HG03108 (cell line): ENCODE results near the gene CAMP.
"Not testable (repeated sequence)": the region's sequence is repeated elsewhere in the genome, so short reads cannot be mapped to it uniquely, and the experiment has no call there.

Experiments used
- ATAC-seq: cut with Tn5 transposase; IDR thresholded peaks from one replicate; pipeline ENCODE4 v1.9.1; 2021; ENCODE audit warnings: moderate library complexity; ENCODE audit not compliant: unreplicated experiment

Gene CAMP, protein sequence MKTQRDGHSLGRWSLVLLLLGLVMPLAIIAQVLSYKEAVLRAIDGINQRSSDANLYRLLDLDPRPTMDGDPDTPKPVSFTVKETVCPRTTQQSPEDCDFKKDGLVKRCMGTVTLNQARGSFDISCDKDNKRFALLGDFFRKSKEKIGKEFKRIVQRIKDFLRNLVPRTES

DNA sequence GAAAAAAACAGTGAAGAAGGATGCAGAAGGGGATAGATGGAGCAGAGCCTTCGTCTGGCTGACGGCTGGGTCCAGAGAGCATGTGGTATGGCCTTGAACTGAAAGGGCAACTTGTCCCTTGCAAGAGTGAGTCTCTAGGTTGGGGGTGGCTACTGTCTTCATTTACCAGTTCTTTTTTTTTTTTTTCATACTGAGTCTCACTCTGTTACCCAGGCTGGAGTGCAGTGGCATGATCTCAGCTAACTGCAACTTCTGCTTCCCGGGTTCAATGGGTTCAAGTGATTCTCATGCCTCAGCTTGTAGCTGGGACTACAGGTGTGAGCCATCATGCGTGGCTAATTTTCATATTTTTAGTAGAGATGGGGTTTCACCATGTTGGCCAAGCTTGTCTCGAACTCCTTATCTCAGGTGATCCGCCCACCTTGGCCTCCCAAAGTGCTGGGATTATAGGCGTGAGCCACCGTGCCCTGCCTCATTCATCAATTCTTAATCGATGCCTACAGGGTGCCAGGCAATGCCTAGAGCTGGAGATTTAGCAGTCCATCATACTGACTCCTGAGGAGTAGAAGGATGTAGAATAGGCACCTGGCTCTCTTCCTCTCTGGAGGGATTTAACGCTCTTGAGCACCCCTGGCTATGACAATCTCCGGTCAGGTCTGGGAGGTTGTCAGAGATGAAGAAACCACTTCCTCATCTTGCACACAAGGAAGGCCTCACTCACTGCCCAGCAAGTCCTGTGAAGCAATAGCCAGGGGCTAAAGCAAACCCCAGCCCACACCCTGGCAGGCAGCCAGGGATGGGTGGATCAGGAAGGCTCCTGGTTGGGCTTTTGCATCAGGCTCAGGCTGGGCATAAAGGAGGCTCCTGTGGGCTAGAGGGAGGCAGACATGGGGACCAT lies at the start of gene CAMP:
CAMP (plus strand) TSS at position 880 of the 898 bp plus-strand sequence; CDS start at position 897, 17 bp downstream.
- ATAC-seq, result peak; percentile 56

DNA sequence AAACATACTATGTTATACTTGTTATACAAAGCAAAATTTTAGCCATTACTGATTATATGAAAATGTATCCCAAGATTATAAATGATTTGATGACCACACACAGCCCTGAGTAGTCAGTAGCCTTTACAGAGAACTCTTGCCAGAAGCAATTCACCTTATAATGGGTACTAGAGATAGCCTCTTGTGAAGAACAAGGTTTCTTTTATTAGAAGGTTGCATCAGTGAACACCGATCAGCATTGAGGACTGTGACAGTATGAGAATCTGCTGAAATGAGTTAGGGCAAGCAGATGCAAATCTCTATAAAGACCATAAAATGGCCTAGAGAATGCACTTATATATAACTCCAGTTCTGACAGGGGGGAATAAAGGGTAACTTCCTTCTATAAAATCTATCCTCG lies 45.2 kb upstream of the CAMP start:
- no peak for ATAC-seq

DNA sequence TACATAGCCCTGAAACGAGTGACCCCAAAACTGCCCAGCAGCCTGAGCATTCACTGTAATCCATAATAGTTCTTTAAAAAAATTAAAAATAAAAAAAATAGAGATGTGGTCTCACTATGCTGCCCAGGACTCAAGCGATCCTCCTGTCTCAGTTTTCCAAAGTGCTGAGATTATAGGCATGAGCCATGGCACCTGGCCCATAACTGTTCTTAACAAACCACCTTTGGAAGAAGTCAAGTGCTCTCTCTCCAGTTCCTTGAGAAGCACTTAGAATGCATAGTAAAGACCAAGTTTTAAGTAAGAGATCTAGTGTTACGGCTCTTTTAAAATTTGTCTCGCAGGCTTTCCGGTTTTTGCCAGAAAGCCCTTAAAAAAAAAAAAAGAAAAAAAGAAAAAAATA lies 43.3 kb upstream of the CAMP start:
- no peak for ATAC-seq

DNA sequence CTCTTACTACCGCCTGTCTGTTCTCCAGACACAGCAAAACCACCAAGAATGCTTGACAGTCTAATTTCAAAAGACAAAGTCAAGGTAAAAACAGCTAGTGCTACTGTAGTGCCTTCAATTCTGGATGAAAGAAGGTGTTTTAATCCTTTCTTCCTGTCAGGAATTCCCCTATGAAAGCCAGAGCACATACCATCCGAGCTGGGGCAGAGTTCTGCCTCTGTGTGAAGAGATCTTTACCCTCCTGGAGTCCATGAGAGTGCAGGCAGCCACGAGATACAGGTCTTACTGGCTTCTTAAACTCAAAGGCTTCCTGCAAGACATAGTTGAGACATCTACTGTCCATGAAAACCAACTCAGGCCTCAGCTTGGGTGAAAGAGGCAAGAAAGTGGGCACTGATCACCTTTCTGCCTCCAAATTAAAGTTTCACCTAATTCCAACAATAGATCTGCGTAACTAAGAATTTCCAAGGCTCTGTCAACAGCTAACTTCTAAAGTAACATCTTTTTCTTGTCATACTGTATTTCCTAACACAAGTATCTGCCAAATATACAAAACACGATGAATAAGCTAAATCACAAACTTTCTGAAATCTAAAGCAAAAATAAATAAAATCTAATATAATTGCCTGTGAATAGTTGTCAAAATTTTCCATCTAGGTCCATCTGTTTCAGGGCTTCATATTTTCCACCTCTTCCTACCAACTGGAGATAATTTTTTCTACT lies 42.6 kb upstream of the CAMP start:
- ATAC-seq, result no peak

DNA sequence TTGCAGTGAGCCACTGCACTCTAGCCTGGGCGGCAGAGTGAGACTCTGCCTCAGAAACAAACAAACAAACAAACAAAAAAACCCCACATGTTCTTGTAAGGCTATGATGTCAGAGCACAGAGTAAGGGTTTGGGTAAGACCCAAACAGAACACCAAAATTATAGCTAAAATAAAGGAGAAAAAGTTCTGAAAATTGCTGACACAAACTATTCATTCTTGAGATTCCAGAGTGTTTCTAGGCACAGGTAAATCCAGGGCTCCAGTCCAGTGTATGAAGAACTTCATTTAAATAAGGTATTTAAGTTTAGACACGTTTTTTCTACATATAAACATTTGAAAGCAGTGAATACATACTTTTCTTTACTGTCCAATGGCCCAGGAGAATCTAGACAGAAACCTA lies 39.0 kb upstream of the CAMP start:
- no peak for ATAC-seq

DNA sequence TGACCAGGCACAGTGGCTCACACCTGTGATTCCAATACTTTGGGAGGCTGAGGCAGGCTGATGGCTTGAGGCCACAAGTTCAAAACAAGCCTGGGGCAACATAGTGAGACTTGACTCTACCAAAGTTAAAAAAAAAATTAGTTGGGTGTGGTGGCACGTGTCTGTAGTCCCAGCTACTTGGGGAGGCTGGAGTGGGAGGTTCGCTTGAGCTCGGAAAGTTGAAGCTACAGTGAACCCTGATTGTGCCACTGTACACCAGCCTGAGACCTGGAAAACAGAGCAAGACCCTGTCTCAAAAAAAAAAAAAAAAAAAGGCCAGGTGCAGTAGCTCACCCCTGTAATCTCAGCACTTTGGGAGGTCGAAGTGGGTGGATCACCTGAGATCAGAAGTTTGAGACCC lies 38.2 kb upstream of the CAMP start:
- no peak for ATAC-seq

DNA sequence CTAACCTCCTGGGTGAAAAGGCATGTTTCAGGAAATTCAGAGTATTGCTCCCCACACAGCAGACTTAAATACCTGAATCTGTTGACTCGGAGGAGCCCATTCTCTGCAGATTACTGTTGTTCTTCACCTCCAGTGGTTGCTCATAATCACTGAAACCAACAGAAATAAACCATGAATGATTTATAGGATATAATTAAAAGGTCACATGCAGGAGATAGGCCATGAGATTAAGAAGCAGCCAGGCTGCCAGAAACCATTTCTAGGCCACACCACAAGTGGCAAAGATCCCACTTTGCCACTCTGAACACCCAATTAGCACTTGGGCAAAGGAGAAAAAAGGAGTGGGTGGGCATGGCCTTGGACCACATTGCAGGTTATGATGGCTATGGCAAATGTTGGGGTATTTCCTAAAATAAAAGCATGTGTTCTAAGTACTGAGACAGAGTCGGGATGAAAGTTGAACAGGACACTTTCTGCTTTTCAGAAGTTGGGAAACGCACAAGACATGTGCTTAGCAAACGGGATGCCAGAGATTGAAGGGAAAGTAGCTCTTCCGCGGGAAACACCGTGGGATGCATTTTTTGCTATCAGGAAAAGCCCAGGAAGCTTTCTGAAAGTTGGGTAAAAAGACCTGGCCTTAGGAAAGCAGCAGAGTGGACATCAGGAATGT lies 36.5 kb upstream of the CAMP start:
- no peak for ATAC-seq

DNA sequence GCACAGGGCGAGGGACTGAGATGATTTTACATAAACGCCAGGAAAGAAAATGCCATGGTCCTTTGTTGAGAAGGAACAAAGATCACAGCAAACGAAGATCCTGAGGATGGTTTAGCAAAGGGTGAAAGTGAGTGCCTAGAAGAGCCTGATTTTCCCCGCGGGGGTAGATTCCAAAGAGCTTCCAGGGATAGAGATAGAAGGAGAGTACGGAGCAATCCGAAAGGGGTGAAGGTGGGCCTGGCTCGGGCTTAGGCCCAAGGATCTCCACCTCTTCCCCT lies 36.1 kb upstream of the CAMP start:
- no peak for ATAC-seq

DNA sequence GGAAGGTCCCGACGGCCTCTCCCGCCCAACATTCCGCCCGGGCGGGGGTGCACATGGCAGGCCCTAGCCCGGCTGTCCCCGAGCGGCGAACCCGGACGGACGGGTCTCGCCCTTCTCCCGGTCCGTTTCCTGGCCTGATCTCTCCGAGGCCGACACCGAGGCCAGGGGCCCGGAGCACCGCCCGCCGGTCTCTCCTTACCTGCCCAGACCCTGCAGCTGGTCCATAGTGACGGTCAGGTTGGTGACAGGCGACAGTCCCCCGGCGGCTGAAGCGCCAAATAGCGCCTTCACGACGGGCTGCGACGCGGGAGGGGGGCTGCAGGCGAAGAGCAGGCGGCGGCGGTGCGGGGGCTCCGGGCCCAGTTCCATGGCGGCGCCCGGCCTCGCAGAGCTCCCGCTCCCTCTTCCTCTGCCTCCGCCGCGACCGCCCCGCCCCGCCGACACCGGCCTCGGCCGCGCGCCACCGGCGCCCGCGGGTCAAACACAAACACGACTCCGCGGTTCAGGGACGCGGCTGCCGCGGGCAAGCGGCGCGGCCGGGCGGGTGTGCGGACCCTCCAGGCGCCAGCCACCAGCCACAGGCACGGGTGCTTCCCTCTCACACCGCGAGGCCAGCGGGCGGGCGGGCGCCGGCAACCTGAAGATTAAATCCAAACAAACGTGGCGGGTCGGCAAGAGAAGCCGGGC lies 35.6 kb upstream of the CAMP start:
- ATAC-seq, result peak; percentile 21

DNA sequence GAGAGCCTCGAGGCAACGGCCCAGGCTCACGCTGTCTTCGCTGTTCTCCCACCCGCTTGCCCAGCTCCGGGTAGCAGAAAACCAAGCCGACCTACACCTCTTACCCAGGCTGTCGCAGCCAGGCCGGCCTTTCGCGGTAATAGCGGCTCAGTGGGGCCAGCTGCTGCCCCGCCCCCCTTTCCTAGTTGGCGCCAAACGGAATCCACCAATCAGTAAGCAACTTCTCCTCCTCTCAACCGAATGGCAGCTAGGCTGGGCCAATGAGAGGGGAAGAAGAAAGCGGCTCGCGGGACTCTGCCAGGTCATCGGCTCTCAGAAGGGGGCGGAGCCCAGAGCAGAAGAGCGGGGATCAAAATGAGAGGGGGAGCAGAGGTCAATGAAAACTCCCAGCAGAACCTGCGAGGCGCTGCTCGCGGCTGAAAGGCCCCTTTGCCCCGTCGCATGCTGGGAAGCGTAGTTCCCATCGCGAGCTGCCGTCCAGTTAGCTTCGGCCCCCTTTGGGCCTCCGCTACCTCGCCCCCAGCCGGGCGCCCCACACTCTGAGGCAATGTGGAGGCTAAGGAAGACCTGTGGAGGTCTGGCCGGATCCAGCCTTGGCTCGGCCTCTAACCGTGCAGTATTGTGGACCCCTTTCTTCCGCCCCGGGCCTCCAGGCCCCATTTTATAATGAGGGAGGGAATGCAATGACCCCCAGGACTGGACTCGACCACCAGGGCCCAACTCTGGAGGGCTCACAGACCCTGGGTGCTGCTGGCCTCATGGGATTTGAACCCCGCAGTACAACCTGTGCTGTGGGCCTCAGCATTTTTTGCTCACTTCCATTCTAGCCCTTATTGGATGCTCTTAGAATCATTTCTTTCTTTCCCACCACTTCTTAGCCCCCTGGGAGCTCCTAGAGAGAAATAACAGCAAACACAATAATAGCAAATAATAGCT lies 34.8 kb upstream of the CAMP start, which contains the start of gene CDC25A:
CDC25A (minus strand) TSS at position 152 of the 936 bp plus-strand sequence. CDS start 470 bp downstream, outside the sequence.
- peak; percentile 92 for ATAC-seq

DNA sequence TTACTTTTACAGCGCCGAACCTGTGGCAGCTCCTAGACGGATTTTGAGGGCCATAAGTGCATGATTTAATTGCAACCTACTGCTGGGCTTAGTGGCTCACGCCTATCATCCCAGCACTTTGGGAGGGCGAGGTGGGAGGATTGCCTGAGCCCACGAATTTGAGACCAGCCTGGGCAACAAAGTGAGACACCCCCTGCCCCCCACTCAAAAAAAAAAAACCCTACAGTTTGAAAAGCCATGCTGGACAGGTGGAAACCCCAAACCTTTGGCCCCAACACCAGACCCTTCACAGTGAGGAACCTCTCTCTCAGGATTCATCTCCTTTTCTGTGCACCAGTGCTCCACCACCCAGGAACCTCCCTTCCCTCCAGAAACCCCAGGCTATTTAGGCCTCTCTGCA lies 34.0 kb upstream of the CAMP start:
- ATAC-seq, result no peak

DNA sequence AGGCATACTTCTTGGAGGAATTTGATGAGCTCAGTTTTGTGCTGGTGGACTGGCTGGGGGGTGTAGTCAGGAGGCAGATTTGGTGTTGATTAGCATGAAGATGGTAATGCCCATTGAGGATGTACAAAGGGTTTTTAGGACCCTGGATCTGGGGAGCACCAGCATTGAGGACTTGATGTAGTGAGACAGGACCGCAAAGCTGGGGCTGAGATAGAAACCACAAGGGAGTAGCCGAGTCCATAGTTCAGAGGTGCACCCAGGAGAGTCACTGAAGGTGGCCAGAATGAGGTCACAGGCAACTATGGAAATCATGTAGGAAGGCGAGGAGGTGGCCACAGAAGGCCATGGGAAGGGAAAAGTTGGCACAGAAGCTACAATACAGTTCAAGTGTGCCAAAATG lies 32.4 kb upstream of the CAMP start:
- ATAC-seq, result no peak

DNA sequence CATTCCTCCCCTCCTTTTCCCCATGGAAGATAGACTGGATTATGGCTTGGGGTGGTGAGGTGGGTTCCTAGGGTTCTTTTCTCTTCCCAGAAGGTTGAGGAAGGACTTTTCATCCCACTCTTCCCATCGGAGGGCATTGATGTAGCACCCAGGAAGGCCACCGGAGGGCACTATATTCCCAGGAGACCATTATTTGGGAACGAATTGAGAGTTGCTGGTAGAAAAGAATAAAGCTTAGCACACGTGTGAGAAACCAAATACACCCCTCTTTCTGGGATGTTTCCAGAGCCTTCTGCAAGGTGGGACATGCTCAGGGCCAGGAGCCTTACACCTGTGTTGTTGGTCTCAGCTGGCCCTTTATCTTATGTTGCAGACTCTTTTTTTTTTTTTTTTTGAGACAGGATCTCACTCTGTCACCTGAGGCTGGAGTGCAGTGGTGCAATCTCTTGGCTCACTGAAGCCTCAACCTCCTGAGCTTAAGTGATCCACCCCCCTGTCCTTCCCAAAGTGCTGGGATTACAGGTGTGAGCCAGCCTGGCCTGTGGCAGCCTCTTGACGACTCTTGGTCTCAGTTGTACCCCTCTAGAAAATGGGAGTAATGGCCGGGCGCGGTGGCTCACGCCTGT lies 28.7 kb upstream of the CAMP start:
- ATAC-seq, result no peak

DNA sequence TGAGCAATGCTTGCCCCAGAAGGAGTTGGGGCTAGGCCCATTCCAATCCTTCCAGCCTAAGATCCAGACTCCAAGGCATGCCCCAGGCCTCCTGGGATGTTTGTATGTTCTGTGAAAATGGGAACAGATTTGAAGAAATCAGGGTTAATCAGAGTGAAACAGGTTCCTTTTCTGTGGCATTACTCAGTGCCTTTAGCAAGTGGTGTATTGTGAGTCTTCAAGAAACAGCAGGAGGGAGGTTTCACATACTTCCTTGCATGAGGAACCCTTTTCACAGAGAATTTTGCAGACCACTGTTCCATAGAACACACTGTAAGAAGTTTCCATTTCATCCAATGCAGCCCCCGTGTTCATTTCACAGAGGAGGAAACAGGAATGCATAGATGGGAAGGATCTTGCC lies 26.7 kb upstream of the CAMP start:
- ATAC-seq, result no peak

DNA sequence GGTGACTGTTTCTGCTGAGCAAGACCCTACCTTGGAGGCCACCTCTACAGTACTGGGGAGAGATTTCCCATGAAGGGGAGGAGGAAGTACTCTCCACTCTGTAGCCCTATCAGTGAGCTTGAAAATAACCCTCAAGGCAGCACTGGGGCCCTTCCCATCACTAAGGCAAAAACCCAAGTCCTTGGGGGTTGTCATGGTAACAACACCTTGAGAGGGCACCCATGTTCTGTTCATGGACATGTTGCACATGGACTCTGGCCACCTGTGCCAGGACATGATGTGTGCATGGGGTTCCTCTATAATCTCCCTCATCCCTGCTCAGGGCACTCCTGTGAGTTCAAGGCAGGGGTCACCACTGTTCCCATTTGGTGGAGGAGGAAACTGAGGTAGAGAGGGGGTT lies 24.2 kb upstream of the CAMP start:
- ATAC-seq, result no peak

DNA sequence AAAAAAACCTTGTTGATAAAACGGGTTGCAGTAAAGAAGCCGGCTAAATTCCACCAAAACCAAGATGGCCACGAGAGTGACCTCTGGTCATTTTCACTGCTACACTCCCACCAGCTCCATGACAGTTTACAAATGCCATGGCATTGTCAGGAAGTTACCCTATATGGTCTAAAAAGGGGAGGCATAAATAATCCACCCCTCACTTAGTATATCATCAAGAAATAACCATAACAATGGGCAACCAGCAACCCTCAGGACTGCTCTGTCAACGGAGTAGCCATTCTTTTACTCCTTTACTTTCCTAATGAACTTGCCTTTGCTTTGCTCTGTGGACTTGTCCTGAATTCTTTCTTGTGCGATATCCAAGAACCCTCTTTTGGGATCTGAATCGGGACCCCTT lies 20.7 kb upstream of the CAMP start:
- ATAC-seq, result no peak

DNA sequence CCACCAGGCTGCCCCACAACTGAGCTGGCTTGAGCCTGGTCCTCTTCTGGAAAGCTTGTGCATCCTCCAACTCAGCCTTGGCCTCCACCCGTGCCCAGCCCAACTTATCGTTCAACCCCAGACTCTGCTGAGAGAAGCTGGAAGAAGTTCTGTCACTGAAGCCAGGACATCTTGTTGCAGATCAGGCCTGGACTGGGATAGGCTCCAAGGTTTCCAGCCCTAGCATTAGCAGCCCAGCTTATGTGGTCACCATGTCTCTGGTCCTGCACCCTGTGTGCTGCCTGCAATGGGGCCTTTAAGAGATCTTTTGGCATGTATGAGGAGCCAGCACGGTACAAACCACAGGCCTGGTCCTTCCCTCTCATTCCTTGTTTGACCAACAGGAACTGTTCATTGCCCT lies 15.2 kb upstream of the CAMP start:
- no peak for ATAC-seq

DNA sequence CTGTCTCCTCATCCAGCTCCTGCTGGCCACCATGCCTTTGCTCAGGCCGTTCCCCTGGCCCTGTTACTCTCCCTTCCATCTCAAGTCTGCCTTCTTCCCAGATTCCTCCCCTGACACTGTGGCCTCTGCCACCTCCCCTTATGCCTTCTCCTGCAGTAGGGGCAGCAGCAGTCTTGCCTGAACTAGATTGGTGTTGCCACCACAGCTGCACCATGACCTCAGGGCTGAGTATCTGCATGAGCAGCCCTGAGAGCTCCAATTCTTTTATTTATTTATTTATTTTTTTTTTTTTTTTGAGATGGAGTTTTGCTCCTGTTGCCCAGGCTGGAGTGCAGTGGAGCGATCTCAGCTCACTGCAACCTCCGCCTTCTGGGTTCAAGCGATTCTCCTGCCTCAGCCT lies 13.8 kb upstream of the CAMP start:
- no peak for ATAC-seq

DNA sequence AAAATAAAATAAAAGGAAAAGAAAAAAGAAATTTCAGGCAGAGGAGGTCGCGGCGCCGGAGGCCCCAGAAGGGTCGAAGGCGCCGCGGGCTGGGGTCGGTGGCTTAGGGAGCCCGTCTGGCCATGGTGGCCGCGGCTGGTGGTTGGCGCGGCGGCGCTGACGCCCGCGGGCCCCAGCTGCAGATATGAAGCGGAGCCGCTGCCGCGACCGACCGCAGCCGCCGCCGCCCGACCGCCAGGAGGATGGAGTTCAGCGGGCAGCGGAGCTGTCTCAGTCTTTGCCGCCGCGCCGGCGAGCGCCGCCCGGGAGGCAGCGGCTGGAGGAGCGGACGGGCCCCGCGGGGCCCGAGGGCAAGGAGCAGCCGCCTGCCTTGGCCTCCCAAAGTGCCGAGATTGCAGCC lies 12.8 kb upstream of the CAMP start:
- ATAC-seq, result not testable (repeated sequence)
